ENCODE measurements around the gene BRSK2.
"Not testable (repeated sequence)": the region's sequence is repeated elsewhere in the genome, so short reads cannot be mapped to it uniquely, and the experiment has no call there.

BRSK2 gene

DNA sequence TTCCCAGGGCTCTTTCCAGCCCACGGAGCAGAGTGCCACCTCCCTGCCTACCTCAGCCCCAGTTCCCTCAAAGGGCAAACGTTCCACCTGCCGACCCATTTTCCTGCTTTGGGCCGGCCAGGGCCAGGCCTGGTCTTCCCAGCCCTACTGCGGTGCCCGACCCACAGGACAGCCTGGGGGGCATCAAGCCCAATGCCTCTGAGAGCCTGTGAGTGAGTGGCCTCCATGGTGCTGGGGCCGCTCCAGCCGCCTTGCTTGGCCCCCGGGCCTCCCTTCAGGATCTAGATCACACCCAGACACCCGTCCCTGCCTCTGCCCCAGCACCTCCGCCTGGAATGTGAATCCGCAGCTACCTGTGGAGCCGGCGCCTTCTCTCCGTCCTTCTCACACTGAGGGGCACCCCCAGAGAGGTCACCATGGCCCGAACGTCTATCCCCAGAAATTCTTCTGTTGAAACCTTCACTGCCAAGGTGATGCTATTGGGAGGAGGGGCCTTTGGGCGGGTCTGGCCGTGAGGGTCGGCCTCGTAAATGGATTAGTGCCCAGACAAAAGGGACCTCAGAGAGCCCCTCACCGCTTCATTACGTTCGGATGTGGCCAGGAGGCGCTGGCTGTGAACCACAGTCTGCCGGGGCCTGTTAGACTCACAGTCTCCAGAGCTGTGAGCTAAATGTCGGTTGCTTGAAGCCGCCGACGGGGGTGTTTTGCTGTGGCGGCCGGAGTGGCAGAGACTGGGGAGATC, 36.2 kb upstream of the BRSK2 start:
- in situ Hi-C loops (cut with HindIII; ENCODE audit: low sequenced_read_pairs) = no loop called here

DNA sequence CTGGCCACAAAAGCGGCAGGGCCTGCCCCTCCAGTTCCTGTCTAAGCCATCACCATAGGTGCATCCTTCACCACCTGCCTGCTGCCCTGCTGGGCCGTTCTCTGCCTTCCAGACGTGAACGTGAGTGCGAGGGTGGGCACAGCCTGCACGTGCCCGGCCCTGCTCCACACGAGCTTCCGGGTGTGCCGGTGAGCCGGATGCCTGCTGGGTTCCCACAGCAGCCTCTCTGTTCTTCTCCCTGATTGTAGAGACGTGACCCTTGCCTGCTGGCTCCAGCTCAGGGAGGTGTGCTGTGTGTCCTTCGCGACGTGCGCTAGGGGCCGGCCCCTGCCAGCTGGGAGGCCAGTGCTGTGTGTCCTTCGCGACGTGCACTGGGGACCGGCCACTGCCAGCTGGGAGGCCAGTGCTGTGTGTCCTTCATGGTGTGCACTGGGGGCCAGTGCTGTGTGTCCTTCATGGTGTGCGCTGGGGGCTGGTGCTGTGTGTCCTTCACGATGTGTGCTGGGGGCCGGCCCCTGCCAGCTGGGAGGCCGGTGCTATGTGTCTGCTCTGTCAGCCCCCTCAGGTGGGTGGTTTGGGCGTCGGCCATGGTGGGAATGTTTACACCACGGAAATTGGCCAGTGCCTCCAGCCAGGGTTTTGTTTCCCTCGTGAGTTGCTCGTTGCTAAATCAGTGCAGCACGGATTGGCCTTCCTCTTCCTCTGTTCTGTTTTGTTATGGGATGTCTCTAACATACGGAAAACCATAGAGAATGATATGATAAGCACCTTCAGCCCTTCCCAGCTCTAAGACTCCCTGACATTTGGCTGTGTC, 35.4 kb upstream of the BRSK2 start:
- in situ Hi-C loops (cut with HindIII; ENCODE audit: low sequenced_read_pairs) = no loop called here

DNA sequence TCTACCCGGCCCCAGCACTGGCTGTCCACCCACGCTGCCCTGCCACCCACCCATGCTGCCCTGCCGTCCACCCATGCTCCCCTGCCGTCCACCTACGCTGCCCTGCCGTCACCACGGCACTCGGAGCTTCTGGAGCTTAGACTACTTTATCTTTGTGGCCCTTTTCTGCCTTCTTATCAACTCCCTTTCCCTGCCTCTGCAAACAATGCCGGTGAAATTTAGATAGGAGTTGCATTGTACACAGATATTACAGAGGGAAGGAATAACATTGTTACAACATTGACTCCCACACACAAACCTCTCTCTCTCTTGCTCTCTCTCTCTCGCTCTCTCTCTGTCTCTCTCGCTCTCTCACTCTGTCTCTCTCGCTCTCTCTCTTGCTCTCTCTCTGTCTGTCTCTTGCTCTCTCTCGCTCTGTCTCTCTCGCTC, 33.7 kb upstream of the BRSK2 start:
- in situ Hi-C loops (cut with HindIII; ENCODE audit: low sequenced_read_pairs) = no loop called here

DNA sequence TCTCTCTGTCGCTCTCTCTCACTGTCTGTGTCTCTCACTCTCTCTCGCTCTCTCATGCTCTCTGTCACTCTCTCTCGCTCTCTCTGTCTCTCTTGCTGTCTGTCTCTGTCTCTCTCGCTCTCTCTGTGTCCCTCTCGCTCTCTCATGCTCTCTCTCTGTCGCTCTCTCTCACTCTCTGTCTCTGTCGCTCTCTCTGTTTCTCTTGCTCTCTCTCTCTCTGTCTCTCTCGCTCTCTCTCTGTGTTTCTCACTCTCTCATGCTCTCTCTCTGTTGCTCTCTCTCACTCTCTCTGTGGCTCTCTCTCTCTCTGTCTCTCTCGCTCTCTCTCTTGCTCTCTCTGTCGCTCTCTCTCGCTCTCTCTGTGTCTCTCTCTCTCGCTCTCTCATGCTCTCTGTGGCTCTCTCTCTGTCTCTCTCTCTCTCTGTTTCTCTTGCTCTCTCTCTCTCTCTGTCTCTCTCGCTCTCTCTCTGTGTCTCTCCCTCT, 33.2 kb upstream of the BRSK2 start:
- in situ Hi-C loops (cut with HindIII; ENCODE audit: low sequenced_read_pairs) = no loop called here

DNA sequence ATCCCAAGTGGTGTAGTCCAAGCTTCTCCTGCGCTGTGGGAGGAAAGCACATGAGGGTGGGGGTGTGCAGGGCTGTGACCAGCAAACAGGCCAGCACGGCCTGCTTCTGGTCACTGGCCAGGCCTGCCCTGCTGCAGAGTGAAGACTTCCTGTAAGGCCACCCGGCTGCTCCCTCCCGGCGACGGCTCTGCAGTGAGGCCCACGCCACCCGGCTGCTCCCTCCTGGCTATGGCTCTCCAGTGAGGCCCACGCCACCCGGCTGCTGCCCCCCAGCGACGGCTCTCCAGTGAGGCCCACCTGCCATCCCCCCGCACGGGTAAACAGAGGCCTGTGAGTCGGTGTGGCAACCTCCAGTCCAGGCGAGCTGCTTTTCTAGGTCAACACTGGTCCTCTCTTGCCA, 31.4 kb upstream of the BRSK2 start:
- in situ Hi-C loops (cut with HindIII; ENCODE audit: low sequenced_read_pairs) = no loop called here

DNA sequence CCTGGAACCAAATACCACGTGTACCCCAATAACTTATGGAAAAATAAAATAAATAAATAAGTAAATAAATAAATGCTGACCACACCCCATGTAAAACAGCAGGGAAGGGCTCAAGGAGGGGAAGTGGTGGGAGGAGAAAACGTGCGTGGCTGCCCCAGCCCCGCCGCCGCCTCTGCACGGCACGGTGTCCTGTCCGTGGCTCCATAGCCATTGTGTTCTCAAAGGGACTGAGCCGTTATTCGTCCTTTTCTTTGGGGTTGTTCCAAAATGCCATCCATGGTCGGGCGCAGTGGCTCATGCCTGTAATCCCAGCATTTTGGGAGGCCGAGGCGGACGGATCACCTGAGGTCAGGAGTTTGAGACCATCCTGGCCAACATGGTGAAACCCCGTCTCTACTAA, 30.8 kb upstream of the BRSK2 start:
- in situ Hi-C loops (cut with HindIII; ENCODE audit: low sequenced_read_pairs) = not testable (repeated sequence)

- in situ Hi-C loops (cut with HindIII; ENCODE audit: low sequenced_read_pairs) = no loop called here
These were observed 30.2 kb upstream of the BRSK2 start for GRCh38 chr11:1359556-1359955.

DNA sequence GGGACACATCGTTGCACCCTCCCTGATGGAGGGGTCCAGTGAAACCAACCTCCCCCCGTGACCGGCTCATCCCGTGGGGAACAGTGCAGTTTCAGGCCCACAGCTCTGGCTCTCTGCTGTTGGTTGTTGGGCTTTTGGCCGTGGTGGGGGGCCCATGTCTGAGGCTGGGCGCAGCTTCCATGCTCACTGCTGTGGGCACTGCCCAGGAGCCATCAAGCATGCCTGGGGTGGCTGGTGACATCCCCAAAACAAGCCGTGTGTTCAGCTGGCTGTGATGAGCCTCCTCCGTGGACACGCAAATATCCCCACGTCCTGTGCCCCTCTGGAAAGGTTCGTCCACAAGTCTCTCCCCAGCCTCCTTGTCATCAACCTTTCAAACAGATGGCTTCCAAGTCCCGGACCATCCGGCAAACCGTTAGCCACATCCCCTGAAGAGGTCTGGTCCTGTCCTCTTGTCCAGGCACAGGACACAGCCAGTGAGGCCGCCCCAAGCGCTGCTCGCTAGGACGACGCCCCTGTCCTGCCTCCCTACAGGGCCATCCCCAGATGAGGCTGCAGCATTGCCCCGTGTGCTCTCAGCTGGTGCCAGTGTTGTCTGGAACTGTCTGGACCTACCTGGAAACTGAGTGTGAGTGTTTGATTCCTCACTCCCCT, 29.4 kb upstream of the BRSK2 start:
- in situ Hi-C loops (cut with HindIII; ENCODE audit: low sequenced_read_pairs) = loop anchor here (10.0 kb wide), 1 partner anchor 134 kb away; no protein-coding TSS in a partner anchor

- in situ Hi-C loops (cut with HindIII; ENCODE audit: low sequenced_read_pairs) = loop anchor here (10.0 kb wide), 1 partner anchor 134 kb away; no protein-coding TSS in a partner anchor
These were observed 28.8 kb upstream of the BRSK2 start for GRCh38 chr11:1360835-1361357.

DNA sequence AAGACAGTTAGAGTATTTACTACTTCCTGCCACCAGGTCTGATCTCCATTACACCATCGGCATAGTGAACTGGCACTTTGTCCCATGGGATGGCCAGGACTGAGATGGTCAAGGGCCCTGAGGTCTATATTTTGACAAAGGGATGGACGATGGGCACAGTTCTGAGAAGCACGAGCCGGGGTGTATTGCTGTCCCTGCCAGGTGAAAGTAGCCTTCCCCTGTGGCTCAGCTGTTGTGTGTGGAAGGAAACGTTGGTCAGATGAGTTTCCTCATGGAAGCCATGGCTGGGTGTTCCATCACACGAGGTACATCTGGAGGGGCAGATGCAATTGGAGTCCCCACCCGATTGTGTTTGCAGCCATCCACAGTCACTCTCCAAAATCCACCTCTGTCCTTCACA, 27.9 kb upstream of the BRSK2 start:
- in situ Hi-C loops (cut with HindIII; ENCODE audit: low sequenced_read_pairs) = loop anchor here (10.0 kb wide), 1 partner anchor 133 kb away; no protein-coding TSS in a partner anchor

DNA sequence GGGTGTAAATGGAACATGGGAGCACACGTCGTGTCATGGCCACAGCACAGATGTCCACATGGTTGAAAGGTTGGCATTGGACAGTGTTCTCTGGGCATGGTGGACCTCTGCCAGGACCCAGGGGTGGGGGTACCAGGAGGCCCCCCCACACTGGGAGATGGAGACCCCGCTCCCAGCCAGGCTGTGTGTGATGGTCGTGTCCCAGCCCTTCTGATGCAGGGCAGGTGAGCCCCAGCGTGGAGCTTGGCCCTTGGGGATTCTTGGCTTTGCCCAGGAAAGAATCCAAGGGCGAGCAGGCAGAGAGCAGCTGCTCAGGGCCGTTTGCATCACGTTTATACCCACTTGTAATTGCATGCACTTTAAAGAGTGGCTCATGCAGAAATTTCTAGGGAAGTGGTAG, 22.0 kb upstream of the BRSK2 start:
- in situ Hi-C loops (cut with HindIII; ENCODE audit: low sequenced_read_pairs) = loop anchor here (10.0 kb wide), 1 partner anchor 127 kb away; no protein-coding TSS in a partner anchor

- in situ Hi-C loops (cut with HindIII; ENCODE audit: low sequenced_read_pairs) = loop anchor here (10.0 kb wide), 1 partner anchor 127 kb away; no protein-coding TSS in a partner anchor
These were observed 21.5 kb upstream of the BRSK2 start for GRCh38 chr11:1368216-1368615.

GRCh38 chr11:1368966-1369365, 20.8 kb upstream of the BRSK2 start:
- in situ Hi-C loops (cut with HindIII; ENCODE audit: low sequenced_read_pairs) = loop anchor here (10.0 kb wide), 1 partner anchor 126 kb away; no protein-coding TSS in a partner anchor

DNA sequence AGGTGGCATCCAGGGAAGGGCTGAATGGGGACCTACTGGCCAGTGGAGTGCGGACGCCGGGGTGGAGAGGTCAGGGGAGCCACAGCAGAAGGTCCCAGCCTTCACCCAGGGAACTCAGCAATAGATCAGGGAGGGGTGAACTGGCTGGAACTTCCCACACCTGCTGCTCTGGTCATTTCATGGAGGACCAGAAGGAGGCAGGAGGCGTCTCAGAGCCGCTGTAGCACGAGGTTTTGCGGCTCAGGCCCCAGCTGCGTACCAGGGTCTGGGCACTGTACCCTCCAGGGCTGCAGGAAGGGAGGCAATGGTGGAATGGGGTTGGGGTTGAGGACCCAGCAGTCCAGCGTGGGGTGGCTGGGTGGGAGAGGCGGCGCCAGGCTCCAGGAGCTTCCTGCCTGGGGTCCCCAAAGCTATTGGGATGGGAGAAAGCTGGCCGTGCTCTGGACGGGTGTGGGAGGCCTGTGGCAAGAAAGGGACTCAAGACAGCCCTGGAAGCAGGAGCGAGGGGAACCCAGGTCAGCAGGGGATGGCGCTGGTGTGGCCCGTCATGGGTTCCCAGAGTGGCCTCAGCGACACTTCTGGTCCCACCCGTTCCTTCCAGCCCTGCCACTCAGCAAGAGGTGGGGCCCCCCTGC, 20.2 kb upstream of the BRSK2 start:
- in situ Hi-C loops (cut with HindIII; ENCODE audit: low sequenced_read_pairs) = loop anchor here (10.0 kb wide), 1 partner anchor 125 kb away; no protein-coding TSS in a partner anchor

GRCh38 chr11:1370186-1371025, 19.3 kb upstream of the BRSK2 start:
- in situ Hi-C loops (cut with HindIII; ENCODE audit: low sequenced_read_pairs) = no loop called here

DNA sequence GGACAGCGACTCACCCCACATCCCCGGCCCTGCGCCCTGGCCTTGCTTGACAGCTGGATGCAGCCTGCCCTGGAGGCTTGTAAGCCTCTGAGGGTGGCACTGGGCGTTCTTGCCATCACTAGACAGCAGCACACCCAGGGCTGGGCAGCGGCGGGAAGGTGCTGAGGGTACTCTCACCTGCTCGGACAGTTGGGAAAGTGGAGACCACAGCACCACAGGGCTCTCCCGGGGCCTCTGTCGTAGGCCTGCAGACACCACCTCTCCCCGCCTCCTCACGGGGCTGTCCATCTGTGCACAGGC, 18.8 kb upstream of the BRSK2 start:
- in situ Hi-C loops (cut with HindIII; ENCODE audit: low sequenced_read_pairs) = no loop called here

- in situ Hi-C loops (cut with HindIII; ENCODE audit: low sequenced_read_pairs) = no loop called here
These were observed 18.4 kb upstream of the BRSK2 start for GRCh38 chr11:1371377-1371776.

GRCh38 chr11:1371836-1372465, 17.8 kb upstream of the BRSK2 start:
- in situ Hi-C loops (cut with HindIII; ENCODE audit: low sequenced_read_pairs) = no loop called here

GRCh38 chr11:1372660-1373059, 17.1 kb upstream of the BRSK2 start:
- in situ Hi-C loops (cut with HindIII; ENCODE audit: low sequenced_read_pairs) = no loop called here
